GM18502 (cell line): ENCODE measurements around the gene ZNF267.
"Not testable (repeated sequence)": the region's sequence is repeated elsewhere in the genome, so short reads cannot be mapped to it uniquely, and the experiment has no call there.

Experiments used
- ATAC-seq: cut with Tn5 transposase; IDR thresholded peaks from one replicate; pipeline ENCODE4 v1.9.1; 2021; ENCODE audit warnings: mild to moderate bottlenecking; ENCODE audit not compliant: unreplicated experiment, poor library complexity

The ZNF267 gene

GRCh38 chr16:31873556-31874365 lies at the start of gene ZNF267:
ZNF267 (plus strand) TSS chr16:31873807; CDS start chr16:31873967, 160 bp downstream.
- peak; percentile 53 for ATAC-seq

- ATAC-seq = no peak
Measured at GRCh38 chr16:31833047-31833446, 40.6 kb upstream of the ZNF267 start.

- not testable (repeated sequence) for ATAC-seq
Measured at GRCh38 chr16:31836396-31836795, 37.2 kb upstream of the ZNF267 start.

DNA sequence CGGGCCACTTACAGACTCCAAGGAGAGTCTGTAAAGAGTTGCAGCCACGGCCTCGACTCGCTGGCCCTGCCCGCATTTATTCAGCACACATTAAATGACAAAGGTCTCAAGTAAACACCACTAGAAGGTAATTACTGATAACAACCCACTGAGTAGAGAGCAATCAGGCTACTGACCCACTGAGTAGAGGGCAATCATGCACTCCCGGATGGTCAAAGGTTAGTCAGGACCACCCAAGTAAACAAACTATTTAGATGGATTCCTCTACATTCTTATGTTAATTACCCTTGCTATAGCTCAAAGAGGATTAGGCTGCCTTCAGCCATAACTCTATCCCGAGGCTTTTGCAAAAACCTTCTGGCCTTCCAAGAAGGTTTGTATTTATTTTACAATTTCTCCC lies 30.7 kb upstream of the ZNF267 start:
- no peak for ATAC-seq

DNA sequence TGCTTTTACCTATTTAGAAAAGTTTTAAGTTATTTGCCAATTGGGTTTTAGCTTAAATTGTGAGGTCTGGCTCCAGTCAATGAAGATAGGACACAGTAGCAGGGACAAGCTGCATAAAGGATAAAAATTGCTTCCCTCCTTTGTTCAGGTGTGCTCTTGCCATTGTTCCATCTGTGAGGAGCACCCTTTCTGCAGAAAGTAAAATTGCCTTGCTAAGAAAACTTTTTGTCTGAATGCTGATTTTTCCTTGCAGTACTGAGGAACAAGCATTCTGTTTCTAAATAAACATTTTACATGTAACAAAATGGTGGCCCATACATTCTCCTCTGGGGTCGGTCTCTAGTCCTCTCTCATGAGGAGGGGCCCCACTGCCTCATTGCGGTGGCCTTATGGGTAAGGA lies 25.0 kb upstream of the ZNF267 start:
- ATAC-seq = not testable (repeated sequence)

DNA sequence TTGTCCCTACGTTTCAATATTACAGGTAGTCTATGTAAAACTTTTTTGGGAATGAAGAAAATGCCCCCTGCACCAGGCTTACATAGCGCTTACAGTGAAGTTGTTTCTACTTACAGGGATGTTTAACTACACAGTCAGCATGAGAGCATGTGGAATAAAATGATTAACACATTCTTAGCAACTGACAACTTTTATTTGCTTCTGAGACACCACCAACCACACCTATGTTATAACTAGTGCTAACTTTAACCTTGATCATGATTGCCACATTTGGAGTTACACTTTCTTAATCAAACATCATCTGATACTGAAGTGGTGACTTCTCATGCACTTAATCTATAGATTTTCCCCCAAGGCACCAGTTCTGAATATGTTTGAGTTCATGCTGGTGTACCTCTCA lies 20.3 kb upstream of the ZNF267 start:
- ATAC-seq = no peak

- ATAC-seq = no peak
Measured at GRCh38 chr16:31860508-31860907, 13.1 kb upstream of the ZNF267 start.

- ATAC-seq = no peak
Measured at GRCh38 chr16:31861455-31861854, 12.2 kb upstream of the ZNF267 start.

DNA sequence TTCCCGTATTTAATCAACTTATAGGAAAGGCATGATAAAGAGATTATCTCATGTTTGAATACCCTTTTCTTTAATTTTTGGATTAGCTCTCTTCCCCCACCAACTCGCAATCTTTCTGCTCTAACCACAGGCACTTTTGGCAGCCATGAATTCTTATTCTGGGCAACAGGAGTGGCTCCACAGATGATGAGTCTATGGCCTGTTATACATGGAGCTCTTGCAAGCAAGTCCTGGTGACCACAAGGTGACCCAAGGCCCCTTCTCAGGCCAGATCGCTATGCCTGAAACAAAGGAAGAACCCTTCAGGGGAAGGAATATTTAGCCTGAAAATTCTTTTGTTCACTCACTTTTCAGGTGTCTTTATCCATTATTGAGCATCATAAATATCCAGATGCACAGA lies 10.8 kb upstream of the ZNF267 start:
- ATAC-seq = no peak

- no peak for ATAC-seq
Measured at GRCh38 chr16:31868164-31868563, 5.4 kb upstream of the ZNF267 start.

GRCh38 chr16:31868691-31869167 lies 4.9 kb upstream of the ZNF267 start:
- peak; percentile 46 for ATAC-seq

DNA sequence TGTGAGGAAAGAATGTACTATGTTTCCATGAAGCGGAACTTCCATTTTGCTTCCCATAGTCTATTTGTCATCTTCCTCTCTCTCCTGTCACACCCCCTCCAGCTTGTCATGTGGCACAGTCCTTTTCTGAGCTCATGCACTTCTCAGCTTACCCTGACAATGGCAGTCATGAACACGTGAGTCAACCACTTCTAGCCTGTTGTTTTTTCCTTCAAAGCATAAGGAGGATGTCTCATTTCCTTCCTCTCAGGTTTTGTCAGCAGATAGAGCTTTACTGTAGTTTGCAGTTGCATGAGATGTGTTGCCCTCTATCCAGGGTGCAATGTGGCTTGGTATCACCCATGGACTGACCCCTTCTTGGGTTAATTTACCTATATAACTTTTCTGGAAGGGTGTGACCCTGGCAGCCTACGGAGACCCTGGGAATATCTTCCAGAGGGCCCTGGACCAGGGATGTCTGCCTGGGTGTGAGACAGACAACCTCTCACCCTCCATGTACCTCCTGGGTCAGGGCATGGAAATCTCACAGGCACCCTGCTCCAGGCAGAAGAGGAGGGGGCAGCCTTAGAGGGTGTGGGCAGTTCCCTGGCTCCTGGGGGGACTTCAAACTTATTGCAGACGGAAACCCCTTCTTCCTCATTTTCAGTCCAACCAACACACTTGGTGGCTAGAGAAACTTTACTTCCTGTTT lies 4.0 kb upstream of the ZNF267 start:
- peak; percentile 51 for ATAC-seq

DNA sequence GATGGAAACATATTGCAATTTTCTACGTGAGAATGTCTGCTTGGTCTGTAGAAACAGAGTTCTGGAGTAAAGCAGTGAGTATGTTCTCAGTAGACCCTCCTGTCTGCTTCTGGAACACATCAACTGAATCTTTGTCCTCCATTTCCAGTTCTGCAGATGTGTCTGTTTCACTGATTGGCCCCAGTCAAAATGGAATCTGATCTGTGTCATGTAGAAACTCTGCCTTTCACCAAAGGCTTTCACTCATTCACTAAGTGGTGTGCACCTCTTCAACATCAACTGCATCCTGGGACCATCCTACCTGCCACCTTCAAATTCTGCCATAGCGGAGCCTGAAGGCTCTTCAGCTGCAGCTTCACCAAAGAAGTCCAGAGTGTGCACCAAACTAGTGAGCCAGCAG lies 2.8 kb upstream of the ZNF267 start:
- no peak for ATAC-seq

- ATAC-seq = no peak
Measured at GRCh38 chr16:31871510-31871909, 2.1 kb upstream of the ZNF267 start.

- no peak for ATAC-seq
Measured at GRCh38 chr16:31872201-31872600, 1.4 kb upstream of the ZNF267 start.

DNA sequence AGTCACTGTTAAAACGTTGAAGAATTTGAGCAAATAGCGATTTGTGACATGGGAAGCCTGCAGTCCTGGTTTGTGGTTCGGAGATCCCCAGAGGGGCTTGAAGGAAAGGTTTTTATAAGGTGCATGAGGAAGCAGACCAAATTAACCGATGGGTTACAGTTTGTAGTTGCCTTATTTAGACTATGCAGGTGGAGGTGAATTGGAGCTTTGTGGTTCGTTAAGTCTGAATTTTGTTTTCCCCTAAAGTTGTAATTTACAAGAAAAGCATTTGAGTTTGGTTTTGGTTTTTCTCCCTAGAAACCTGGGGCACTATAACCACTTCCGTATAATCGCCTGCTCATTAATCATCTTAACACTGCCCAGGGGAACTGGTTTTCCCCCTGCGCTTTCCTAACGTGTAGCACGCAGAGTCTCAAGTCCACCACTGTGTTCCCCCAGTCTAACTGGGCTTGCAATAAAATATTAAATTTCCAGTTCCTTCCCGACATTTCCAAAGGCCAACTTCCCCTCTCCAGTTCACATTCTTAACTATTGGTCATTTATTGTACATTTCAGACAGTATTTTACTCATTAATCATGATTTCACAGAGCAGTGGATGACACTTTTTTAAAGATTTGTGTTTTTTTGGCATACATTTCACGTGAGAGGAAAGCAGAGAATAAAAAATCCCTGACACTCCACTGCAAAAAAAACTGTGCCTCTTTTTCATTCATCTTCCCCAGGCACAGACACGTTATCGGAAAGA lies 932 bp downstream of the ZNF267 start:
- peak; percentile 46 for ATAC-seq

GRCh38 chr16:31875112-31875803 lies 1.7 kb downstream of the ZNF267 start:
- no peak for ATAC-seq

GRCh38 chr16:31875928-31876547 lies 2.4 kb downstream of the ZNF267 start:
- no peak for ATAC-seq

DNA sequence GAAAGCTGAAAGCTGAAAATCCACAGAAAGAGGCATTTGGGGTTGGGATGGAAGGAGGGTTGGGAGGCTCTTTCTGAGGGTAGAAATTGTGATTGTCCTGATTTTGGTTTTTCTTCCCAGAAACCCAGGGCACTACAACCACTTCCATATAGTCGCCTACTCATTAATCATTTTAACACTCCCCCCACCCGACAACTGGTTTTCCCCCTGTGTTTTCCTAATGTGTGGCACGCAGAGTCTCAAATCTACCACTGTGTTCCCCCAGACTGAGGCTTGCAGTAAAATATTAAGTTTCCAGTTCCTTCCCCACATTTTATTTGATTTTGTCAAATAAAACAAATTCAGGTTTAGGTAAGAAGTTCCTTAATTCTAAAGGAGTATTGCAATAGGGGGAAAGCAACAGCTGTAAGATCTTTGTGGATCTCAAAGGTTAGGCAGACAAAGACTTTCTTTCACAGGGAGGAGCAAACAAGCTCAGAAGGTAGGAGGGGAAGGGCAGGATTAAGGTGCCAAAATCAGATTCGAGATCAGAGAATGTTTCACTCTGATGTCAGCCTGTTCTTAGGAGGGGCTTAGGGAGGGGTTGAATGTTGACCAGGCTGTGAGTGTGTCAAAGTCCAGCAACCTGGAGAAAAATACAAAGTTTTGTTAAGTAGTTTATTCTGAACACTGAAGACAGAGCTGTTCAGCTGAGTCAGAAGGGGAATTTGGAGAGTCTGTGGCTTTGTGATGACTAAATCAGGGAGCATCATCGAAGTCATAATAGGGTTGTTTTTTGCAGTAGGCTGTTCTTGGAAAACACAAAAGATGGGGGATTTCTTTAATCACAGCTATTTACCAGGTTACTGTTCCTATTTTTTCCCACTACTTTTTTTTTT lies 3.6 kb downstream of the ZNF267 start:
- ATAC-seq = peak; percentile 62
